Stomach (tissue), 9 donors: Measurements from ENCODE around the gene ZNF850. TPM values are rescaled to one million over a fixed set of nuclear protein-coding genes. Genes with fewer than 3 reads are reported as not detected.
A peak's percentile ranks its signal among the peaks of the same experiment; 100 is the strongest.

ENCODE experiments used
- DNase-seq, 2 donors: peaks; one replicate each; pipeline versions ENCODE4 v3.0.0 to v3.0.0-alpha.2; 2013 to 2019
- H3K27ac ChIP-seq, 5 donors: fragments of 200-600 bp in 4 of 5; sonication (generic) in 4 of 5; one replicate each; pipeline ENCODE4 v1.5.1; 2013 to 2019; ENCODE audit warnings: mild to moderate bottlenecking in 1 of 5, moderate library complexity in 1 of 5
- H3K27me3 ChIP-seq, 3 donors: fragments of 200-600 bp; sonication (generic); one replicate each; pipeline ENCODE4 v1.5.1; 2017 to 2019; ENCODE audit warnings: mixed run types in 1 of 3
- H3K36me3 ChIP-seq, 4 donors: fragments of 200-600 bp; sonication (generic); 1 replicate in 3 of 4; 2 replicates in 1 of 4; pipeline ENCODE4 v1.5.1; 2016 to 2019
- H3K4me1 ChIP-seq, 4 donors: fragments of 200-600 bp; sonication (generic); one replicate each; pipeline ENCODE4 v1.5.1; 2016 to 2019
- H3K4me3 ChIP-seq, 4 donors: fragments of 200-600 bp; sonication (generic) in 3 of 4; one replicate each; pipeline ENCODE4 v1.5.1; 2016 to 2019; ENCODE audit warnings: mild to moderate bottlenecking in 1 of 4
- H3K9me3 ChIP-seq, 4 donors: fragments of 200-600 bp; sonication (generic); one replicate each; pipeline ENCODE4 v1.5.1; 2016 to 2019
- CTCF ChIP-seq, 7 experiments: fragments of 450-650 bp in 4 of 7; fragments of 200-600 bp in 3 of 7; sonication (generic) in 3 of 7; IDR thresholded peaks; one replicate each; pipeline ENCODE4 v1.5.1; 2016 to 2019; ENCODE audit warnings: antibody characterized with exemption in 7 of 7, control low read depth in 2 of 7, mild to moderate bottlenecking in 1 of 7
- EP300 ChIP-seq: sonication (generic); formaldehyde crosslinking; IDR thresholded peaks from one replicate; pipeline ENCODE4 v1.6.1; 2017; ENCODE audit warnings: antibody characterized with exemption
- POLR2A ChIP-seq, 4 donors: fragments of 450-650 bp; IDR thresholded peaks; one replicate each; pipeline ENCODE4 v1.6.1; 2016; ENCODE audit warnings: antibody characterized with exemption in 4 of 4, control low read depth in 2 of 4, mild to moderate bottlenecking in 1 of 4, moderate library complexity in 1 of 4
- POLR2AphosphoS5 ChIP-seq, 3 donors: sonication (generic); formaldehyde crosslinking; IDR thresholded peaks; one replicate each; pipeline ENCODE4 v1.6.1; 2016; ENCODE audit warnings: antibody characterized with exemption in 3 of 3
- WGBS, 5 donors: extraction: QIAGEN DNeasy Blood & Tissue Kit in 3 of 5; methylation state at CpG; one replicate each; pipeline versions ENCODE4 v1.1.5 to v1.1.7; 2013 to 2018; 5-methylcytosine and 5-hydroxymethylcytosine counted together
- intact Hi-C: fragments of 100-400 bp; cut with DNase I; formaldehyde crosslinking; loops from one replicate; pipeline ENCODE4 v1.15.1; 2023; ENCODE audit warnings: low total_unique reads
- polyA plus RNA-seq, 3 donors: library from polyadenylated mRNA; stranded (reverse); fragments of 200-250 nt; gene quantifications; one replicate each; pipeline ENCODE4 v1.2.3, GENCODE V29; 2013
- total RNA-seq, 5 donors: library from RNA; depleted of rRNA; stranded (reverse); fragments of >200 nt; gene quantifications; one replicate each; pipeline versions ENCODE4 v1.1.0 to v1.2.3, GENCODE V29; 2014 to 2016
- donor health status: healthy with polysubstance abuse.
- donor health status: Bipolar disorder and iron deficiency.
- donor health status: healthy.

ZNF850 gene
- total and polyA plus RNA-seq, 8 donors, result 0.15 to 10.1 (median 0.89) TPM; not detected in 1

- 93 to 98% (median 97%) methylated on average over 10 of the region's 10 CpGs for WGBS, 5 donors
- peaks cover 59 to 100% (median 85%) of the 10 kb centered on the region in 4 donors for H3K36me3 ChIP-seq
These were observed 52.7 kb downstream of the ZNF850 start for GRCh38 chr19:36719687-36720556.

GRCh38 chr19:36709423-36709822 lies 63.2 kb downstream of the ZNF850 start:
- Histone ChIP-seq H3K4me3 (no peak overlapping the region), H3K36me3 (peaks cover 32 to 90% (median 82%) of the 10 kb centered on the region in 4 donors), H3K27ac (no peak overlapping the region), H3K27me3 (no peaks in the 10 kb centered on the region), H3K4me1 (no peaks in the 10 kb centered on the region), H3K9me3 (peaks cover 59 to 100% (median 95%) of the 10 kb centered on the region in 4 donors)
- DNase-seq, result no peak
- WGBS, 5 donors, result 78 to 94% (median 88%) methylated on average over 2 of the region's 2 CpGs
- TF ChIP-seq POLR2AphosphoS5 (IDR thresholded peaks at IDR 0.05) (no peak), EP300 (no peak), CTCF (IDR thresholded peaks at IDR 0.05) (no peak), POLR2A (IDR thresholded peaks at IDR 0.05) (no peak)
- intact Hi-C loops, result no loop called here

More at GRCh38 chr19:36719687-36720556, 52.7 kb downstream of the ZNF850 start:
- Histone ChIP-seq H3K4me3 (no peak overlapping the region), H3K4me1 (no peaks in the 10 kb centered on the region), H3K9me3 (peaks cover 87 to 100% (median 98%) of the 10 kb centered on the region in 4 donors), H3K27ac (no peak overlapping the region), H3K27me3 (no peaks in the 10 kb centered on the region)
- TF ChIP-seq CTCF (IDR thresholded peaks at IDR 0.05) (no peak), POLR2A (IDR thresholded peaks at IDR 0.05) (no peak), POLR2AphosphoS5 (IDR thresholded peaks at IDR 0.05) (no peak), EP300 (no peak)
- intact Hi-C loops, result no loop called here
- no peak for DNase-seq

- TF ChIP-seq EP300 (no peak), POLR2AphosphoS5 (IDR thresholded peaks at IDR 0.05) (no peak), CTCF (IDR thresholded peaks at IDR 0.05) (no peak), POLR2A (IDR thresholded peaks at IDR 0.05) (no peak)
- intact Hi-C loops, result no loop called here
- no peak for DNase-seq
- WGBS, 5 donors, result 84 to 95% (median 87%) methylated on average over 1 to 2 of the region's 2 CpGs
- H3K36me3 ChIP-seq, result peaks cover 10 to 78% (median 67%) of the 10 kb centered on the region in 4 donors
- H3K4me3 ChIP-seq, result no peak overlapping the region
- H3K27me3 ChIP-seq, result no peaks in the 10 kb centered on the region
- no peak overlapping the region for H3K27ac ChIP-seq
- peaks cover 47 to 99% (median 88%) of the 10 kb centered on the region in 4 donors for H3K9me3 ChIP-seq
- no peaks in the 10 kb centered on the region for H3K4me1 ChIP-seq
These were observed 65.5 kb downstream of the ZNF850 start for GRCh38 chr19:36707134-36707533.

GRCh38 chr19:36688058-36688457 lies 84.5 kb downstream of the ZNF850 start:
- Histone ChIP-seq H3K4me3 (peak overlapping the region; percentile 74 to 94 (median 81)), H3K9me3 (peaks cover 0 to 31% (median 13%) of the 10 kb centered on the region in 4 donors), H3K27me3 (no peaks in the 10 kb centered on the region), H3K4me1 (peaks cover 16 to 22% (median 20%) of the 10 kb centered on the region in 4 donors), H3K36me3 (peaks cover 31 to 55% (median 42%) of the 10 kb centered on the region in 4 donors), H3K27ac (peak overlapping the region in 4 of 5 donors; percentile 78 to 86 (median 82))
- 6 to 12% (median 8%) methylated on average over 9 of the region's 9 CpGs for WGBS, 5 donors
- TF ChIP-seq CTCF (IDR thresholded peaks at IDR 0.05) (no peak), EP300 (no peak), POLR2A (IDR thresholded peaks at IDR 0.05) (no peak), POLR2AphosphoS5 (IDR thresholded peaks at IDR 0.05) (no peak)
- intact Hi-C loops, result no loop called here
- no peak for DNase-seq
